Measurements from ENCODE around the gene GRIA3. TPM values are rescaled to one million over a fixed set of nuclear protein-coding genes. Genes with fewer than 3 reads are reported as not detected.

Gene GRIA3
- total RNA-seq, 1 experiment from 2014 or later, result 3.8 TPM

- H3K9me3 Mint-ChIP-seq, result no peaks in the 10 kb centered on the region
- POLR2A ChIA-PET, result no interaction called here
- H3K36me3 Mint-ChIP-seq, result no peaks in the 10 kb centered on the region
- peak overlapping the region; percentile 72; the same call in 1 of the 2 replicates for H3K27ac Mint-ChIP-seq
- TF ChIP-seq ZNF416 (CRISPR knock-in tag; IDR thresholded peaks at IDR 0.05), result no peak
- no peak for TF ChIP-seq ZMAT4 (CRISPR knock-in tag; IDR thresholded peaks at IDR 0.05)
- no peak for TF ChIP-seq E2F5 (CRISPR knock-in tag; IDR thresholded peaks at IDR 0.05)
- TF ChIP-seq ZNF512 (CRISPR knock-in tag; IDR thresholded peaks at IDR 0.05; ENCODE audit: borderline replicate concordance), result no peak
- TF ChIP-seq PRDM15 (CRISPR knock-in tag; IDR thresholded peaks at IDR 0.05), result no peak
- TF ChIP-seq NR2C2 (CRISPR knock-in tag; IDR thresholded peaks at IDR 0.05), result no peak
- no peak for TF ChIP-seq HMGXB4 (CRISPR knock-in tag; IDR thresholded peaks at IDR 0.05)
- no peak for TF ChIP-seq FOXP4 (CRISPR knock-in tag; IDR thresholded peaks at IDR 0.05)
- no peak for TF ChIP-seq JUN (CRISPR knock-in tag; IDR thresholded peaks at IDR 0.05)
- TF ChIP-seq ZNF121 (CRISPR knock-in tag; IDR thresholded peaks at IDR 0.05), result no peak
- no peak for TF ChIP-seq MXD4 (CRISPR knock-in tag; IDR thresholded peaks at IDR 0.05; ENCODE audit: borderline replicate concordance)
- no peak for TF ChIP-seq HMGA2 (CRISPR knock-in tag; IDR thresholded peaks at IDR 0.05)
- TF ChIP-seq ZNF671 (CRISPR knock-in tag; IDR thresholded peaks at IDR 0.05), result no peak
- TF ChIP-seq FOXP1 (CRISPR knock-in tag; IDR thresholded peaks at IDR 0.05; ENCODE audit: borderline replicate concordance), result no peak
- TF ChIP-seq ZNF423 (CRISPR knock-in tag; IDR thresholded peaks at IDR 0.05), result no peak
- no peak for TF ChIP-seq USF2 (CRISPR knock-in tag; IDR thresholded peaks at IDR 0.05)
- no peak for TF ChIP-seq CDX4 (CRISPR knock-in tag; IDR thresholded peaks at IDR 0.05; ENCODE audit: borderline replicate concordance)
- TF ChIP-seq ZNF232 (CRISPR knock-in tag; IDR thresholded peaks at IDR 0.05), result no peak
- TF ChIP-seq IRF1 (CRISPR knock-in tag; IDR thresholded peaks at IDR 0.05), result no peak
- TF ChIP-seq STAT6 (CRISPR knock-in tag; conservative IDR thresholded peaks at IDR 0.05; ENCODE audit: low read depth), result no peak
- DNase-seq (ENCODE audit: low spot score) (no peak), ATAC-seq (no peak)
- CTCF ChIA-PET, result interaction anchor here (1.0 kb wide), 1 partner anchor 17 kb away, joined by 3 read pairs; no protein-coding TSS in a partner anchor
- peaks cover 21% of the 10 kb centered on the region for H3K4me1 Mint-ChIP-seq
- no peak overlapping the region for H3K4me3 Mint-ChIP-seq
- H3K27me3 Mint-ChIP-seq (ENCODE audit: low read depth), result no peaks in the 10 kb centered on the region
Observed at GRCh38 chrX:123324625-123325024, 140.5 kb downstream of the GRIA3 start.
